Measurements from ENCODE around the gene RNF115. TPM values are rescaled to one million over a fixed set of nuclear protein-coding genes. Genes with fewer than 3 reads are reported as not detected.

RNF115 gene
- polyA plus RNA-seq, 1 donor from 2014 or later, result 22.3 TPM

DNA sequence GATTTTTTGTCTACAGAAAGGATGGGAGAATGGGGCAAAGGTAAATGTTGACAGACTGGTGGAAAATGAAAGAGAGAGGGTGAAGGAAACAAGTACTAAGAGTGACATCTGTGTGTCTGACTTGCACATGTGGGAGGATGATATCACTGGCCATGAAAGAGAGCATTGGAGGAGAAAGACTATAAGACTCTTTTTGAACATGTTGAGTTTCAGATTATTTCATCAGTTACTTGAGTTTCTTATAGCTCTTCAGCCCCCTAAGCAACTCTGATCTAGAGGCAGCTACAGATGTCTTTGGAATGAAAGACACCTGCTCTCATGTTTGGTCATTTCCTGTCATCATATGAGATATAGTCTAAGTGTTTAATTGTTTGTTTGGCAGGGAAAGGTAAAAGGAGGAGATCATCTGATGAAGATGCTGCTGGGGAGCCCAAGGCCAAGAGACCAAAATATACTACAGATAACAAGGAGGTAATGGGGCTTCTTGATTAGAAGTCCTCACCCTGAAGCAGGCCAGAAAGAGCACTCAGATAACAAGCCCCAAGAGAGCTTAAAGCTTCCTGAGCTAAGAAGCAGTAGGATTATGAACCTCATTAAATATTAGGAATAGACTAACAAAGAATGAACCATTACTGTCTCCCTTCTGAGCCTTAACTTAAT, 4.6 kb upstream of the RNF115 start:
- H3K4me3 ChIP-seq (ENCODE audit: low read length), result no peak overlapping the region
- peaks cover 16% of the 10 kb centered on the region for H3K79me2 ChIP-seq (replicated peaks; ENCODE audit: insufficient read depth, low read length)
- TF ChIP-seq SMC3 (conservative IDR thresholded peaks at IDR 0.05; ENCODE audit: poor library complexity) (no peak), MXI1 (conservative IDR thresholded peaks at IDR 0.05; ENCODE audit: poor library complexity, severe bottlenecking) (no peak), EZH2 (IDR thresholded peaks at IDR 0.05; ENCODE audit: borderline replicate concordance, insufficient read depth, low read length, poor library complexity, severe bottlenecking) (no peak)
- TF ChIP-seq, protein P1, sequence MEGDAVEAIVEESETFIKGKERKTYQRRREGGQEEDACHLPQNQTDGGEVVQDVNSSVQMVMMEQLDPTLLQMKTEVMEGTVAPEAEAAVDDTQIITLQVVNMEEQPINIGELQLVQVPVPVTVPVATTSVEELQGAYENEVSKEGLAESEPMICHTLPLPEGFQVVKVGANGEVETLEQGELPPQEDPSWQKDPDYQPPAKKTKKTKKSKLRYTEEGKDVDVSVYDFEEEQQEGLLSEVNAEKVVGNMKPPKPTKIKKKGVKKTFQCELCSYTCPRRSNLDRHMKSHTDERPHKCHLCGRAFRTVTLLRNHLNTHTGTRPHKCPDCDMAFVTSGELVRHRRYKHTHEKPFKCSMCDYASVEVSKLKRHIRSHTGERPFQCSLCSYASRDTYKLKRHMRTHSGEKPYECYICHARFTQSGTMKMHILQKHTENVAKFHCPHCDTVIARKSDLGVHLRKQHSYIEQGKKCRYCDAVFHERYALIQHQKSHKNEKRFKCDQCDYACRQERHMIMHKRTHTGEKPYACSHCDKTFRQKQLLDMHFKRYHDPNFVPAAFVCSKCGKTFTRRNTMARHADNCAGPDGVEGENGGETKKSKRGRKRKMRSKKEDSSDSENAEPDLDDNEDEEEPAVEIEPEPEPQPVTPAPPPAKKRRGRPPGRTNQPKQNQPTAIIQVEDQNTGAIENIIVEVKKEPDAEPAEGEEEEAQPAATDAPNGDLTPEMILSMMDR (IDR thresholded peaks at IDR 0.05; ENCODE audit: poor library complexity, severe bottlenecking), result no peak
- H3F3A ChIP-seq (ENCODE audit: insufficient read depth, low read length, poor library complexity, severe bottlenecking), result no peaks in the 10 kb centered on the region
- H3K27ac ChIP-seq (ENCODE audit: low read length), result no peak overlapping the region
- H3K9me2 ChIP-seq (ENCODE audit: insufficient read depth, low read length), result no peaks in the 10 kb centered on the region
- no peak overlapping the region for H2AFZ ChIP-seq (ENCODE audit: low read depth, low read length)
- H3K9me3 ChIP-seq (ENCODE audit: low read length), result no peaks in the 10 kb centered on the region
- no peak overlapping the region for H3K9ac ChIP-seq (ENCODE audit: low read length)
- no peaks in the 10 kb centered on the region for H4K20me1 ChIP-seq (ENCODE audit: insufficient read depth)
- H3K4me2 ChIP-seq (ENCODE audit: low read length), result no peak overlapping the region
- no peaks in the 10 kb centered on the region for H3K27me3 ChIP-seq (ENCODE audit: insufficient read depth, low read depth, low read length)
- H3K36me3 ChIP-seq (ENCODE audit: insufficient read depth, low read length), result peaks cover 5% of the 10 kb centered on the region

DNA sequence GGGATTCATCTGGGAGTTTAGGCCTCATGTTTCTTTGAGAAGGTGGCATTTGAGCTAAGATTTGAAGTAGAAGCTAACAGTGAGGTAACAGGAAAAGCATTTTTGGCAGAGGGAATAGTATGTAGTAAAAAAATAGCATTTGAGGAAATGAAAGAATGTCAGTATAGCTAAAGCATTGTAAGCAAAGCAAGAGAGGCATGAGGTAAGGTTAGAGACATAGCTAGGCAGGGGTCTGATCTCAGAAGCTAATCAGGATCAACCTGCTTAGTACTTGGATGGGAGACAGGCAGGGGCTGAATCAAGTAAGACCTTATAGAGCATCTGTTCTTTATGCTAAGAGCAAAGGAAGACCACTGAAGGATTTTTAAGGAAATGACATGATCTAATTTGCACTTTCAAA, 4.1 kb upstream of the RNF115 start:
- Histone ChIP-seq H3K27ac (ENCODE audit: low read length) (no peak overlapping the region), H4K20me1 (ENCODE audit: insufficient read depth) (no peaks in the 10 kb centered on the region), H3F3A (ENCODE audit: insufficient read depth, low read length, poor library complexity, severe bottlenecking) (no peaks in the 10 kb centered on the region), H3K27me3 (ENCODE audit: insufficient read depth, low read depth, low read length) (no peaks in the 10 kb centered on the region), H3K9me2 (ENCODE audit: insufficient read depth, low read length) (no peaks in the 10 kb centered on the region), H3K9ac (ENCODE audit: low read length) (no peak overlapping the region), H3K4me3 (ENCODE audit: low read length) (no peak overlapping the region), H3K4me2 (ENCODE audit: low read length) (no peak overlapping the region), H3K79me2 (replicated peaks; ENCODE audit: insufficient read depth, low read length) (peaks cover 16% of the 10 kb centered on the region), H3K36me3 (ENCODE audit: insufficient read depth, low read length) (peaks cover 5% of the 10 kb centered on the region), H3K9me3 (ENCODE audit: low read length) (no peaks in the 10 kb centered on the region), H2AFZ (ENCODE audit: low read depth, low read length) (no peak overlapping the region)
- no peak for TF ChIP-seq EZH2 (IDR thresholded peaks at IDR 0.05; ENCODE audit: borderline replicate concordance, insufficient read depth, low read length, poor library complexity, severe bottlenecking)
- TF ChIP-seq POLR2AphosphoS5 (IDR thresholded peaks at IDR 0.05), result no peak
- TF ChIP-seq TAF1 (IDR thresholded peaks at IDR 0.05; ENCODE audit: low read depth), result no peak
- TF ChIP-seq SMC3 (conservative IDR thresholded peaks at IDR 0.05; ENCODE audit: poor library complexity), result no peak
- TF ChIP-seq RAD21 (conservative IDR thresholded peaks at IDR 0.05), result no peak
- TF ChIP-seq MXI1 (conservative IDR thresholded peaks at IDR 0.05; ENCODE audit: poor library complexity, severe bottlenecking), result no peak
- TF ChIP-seq, protein P1 (IDR thresholded peaks at IDR 0.05; ENCODE audit: poor library complexity, severe bottlenecking), result no peak
- TF ChIP-seq EP300 (conservative IDR thresholded peaks at IDR 0.05; ENCODE audit: poor library complexity, severe bottlenecking), result no peak
- TF ChIP-seq, protein P2, sequence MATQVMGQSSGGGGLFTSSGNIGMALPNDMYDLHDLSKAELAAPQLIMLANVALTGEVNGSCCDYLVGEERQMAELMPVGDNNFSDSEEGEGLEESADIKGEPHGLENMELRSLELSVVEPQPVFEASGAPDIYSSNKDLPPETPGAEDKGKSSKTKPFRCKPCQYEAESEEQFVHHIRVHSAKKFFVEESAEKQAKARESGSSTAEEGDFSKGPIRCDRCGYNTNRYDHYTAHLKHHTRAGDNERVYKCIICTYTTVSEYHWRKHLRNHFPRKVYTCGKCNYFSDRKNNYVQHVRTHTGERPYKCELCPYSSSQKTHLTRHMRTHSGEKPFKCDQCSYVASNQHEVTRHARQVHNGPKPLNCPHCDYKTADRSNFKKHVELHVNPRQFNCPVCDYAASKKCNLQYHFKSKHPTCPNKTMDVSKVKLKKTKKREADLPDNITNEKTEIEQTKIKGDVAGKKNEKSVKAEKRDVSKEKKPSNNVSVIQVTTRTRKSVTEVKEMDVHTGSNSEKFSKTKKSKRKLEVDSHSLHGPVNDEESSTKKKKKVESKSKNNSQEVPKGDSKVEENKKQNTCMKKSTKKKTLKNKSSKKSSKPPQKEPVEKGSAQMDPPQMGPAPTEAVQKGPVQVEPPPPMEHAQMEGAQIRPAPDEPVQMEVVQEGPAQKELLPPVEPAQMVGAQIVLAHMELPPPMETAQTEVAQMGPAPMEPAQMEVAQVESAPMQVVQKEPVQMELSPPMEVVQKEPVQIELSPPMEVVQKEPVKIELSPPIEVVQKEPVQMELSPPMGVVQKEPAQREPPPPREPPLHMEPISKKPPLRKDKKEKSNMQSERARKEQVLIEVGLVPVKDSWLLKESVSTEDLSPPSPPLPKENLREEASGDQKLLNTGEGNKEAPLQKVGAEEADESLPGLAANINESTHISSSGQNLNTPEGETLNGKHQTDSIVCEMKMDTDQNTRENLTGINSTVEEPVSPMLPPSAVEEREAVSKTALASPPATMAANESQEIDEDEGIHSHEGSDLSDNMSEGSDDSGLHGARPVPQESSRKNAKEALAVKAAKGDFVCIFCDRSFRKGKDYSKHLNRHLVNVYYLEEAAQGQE (IDR thresholded peaks at IDR 0.05; ENCODE audit: borderline replicate concordance), result no peak

Data from neural cell (in vitro differentiated cells).